MM.1S (cell line): ENCODE results near the gene CTAGE1.

Experiments used
- EZH2 ChIP-seq: fragments of 300-600 bp; sonication (generic); optimal IDR thresholded peaks from 2 replicates; pipeline ENCODE3; 2017; ENCODE audit warnings: low read depth, mild to moderate bottlenecking, antibody characterized with exemption, low read length, mixed read lengths
- EZH2phosphoT487 ChIP-seq: fragments of 300-600 bp; sonication (generic); IDR thresholded peaks from 2 replicates; pipeline ENCODE4 v1.6.1; 2018; ENCODE audit warnings: antibody characterized with exemption, low read length
- TF ChIP-seq, protein P1 (sequence below): fragments of 300-600 bp; sonication (generic); IDR thresholded peaks from 2 replicates; pipeline ENCODE4 v1.5.1; 2016; ENCODE audit warnings: antibody characterized with exemption, low read length, mixed read lengths

DNA sequence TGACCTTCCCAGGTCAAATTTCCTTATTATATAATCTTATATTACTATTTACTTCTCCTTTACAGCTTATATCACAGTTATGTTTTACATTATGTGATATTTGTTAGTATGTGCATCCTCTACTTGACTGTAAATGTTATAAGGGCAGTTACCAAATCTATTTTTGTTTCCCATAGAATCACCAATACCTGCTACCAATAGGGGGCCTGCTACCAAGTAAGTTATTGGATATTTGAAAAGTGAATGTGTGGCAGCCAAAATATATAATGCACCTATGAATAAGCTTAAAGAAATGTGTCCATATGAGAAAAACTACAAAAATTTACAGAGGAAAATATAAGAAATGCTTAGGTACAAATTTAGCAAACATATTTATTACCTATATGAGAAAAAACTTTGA, 23.9 kb upstream of the CTAGE1 start:
- TF ChIP-seq EZH2 (no peak), EZH2phosphoT487 (no peak)
- TF ChIP-seq, protein P1, sequence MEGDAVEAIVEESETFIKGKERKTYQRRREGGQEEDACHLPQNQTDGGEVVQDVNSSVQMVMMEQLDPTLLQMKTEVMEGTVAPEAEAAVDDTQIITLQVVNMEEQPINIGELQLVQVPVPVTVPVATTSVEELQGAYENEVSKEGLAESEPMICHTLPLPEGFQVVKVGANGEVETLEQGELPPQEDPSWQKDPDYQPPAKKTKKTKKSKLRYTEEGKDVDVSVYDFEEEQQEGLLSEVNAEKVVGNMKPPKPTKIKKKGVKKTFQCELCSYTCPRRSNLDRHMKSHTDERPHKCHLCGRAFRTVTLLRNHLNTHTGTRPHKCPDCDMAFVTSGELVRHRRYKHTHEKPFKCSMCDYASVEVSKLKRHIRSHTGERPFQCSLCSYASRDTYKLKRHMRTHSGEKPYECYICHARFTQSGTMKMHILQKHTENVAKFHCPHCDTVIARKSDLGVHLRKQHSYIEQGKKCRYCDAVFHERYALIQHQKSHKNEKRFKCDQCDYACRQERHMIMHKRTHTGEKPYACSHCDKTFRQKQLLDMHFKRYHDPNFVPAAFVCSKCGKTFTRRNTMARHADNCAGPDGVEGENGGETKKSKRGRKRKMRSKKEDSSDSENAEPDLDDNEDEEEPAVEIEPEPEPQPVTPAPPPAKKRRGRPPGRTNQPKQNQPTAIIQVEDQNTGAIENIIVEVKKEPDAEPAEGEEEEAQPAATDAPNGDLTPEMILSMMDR: 0 out of 2 replicates have a peak, but pooled peaks have one; percentile 4
